ENCODE measurements around the gene ATAD3B. TPM values are rescaled to one million over a fixed set of nuclear protein-coding genes. Genes with fewer than 3 reads are reported as not detected.
A peak's percentile ranks its signal among the peaks of the same experiment; 100 is the strongest.

The ATAD3B gene
- total RNA-seq, 1 experiment from 2014 or later = 63.6 TPM

DNA sequence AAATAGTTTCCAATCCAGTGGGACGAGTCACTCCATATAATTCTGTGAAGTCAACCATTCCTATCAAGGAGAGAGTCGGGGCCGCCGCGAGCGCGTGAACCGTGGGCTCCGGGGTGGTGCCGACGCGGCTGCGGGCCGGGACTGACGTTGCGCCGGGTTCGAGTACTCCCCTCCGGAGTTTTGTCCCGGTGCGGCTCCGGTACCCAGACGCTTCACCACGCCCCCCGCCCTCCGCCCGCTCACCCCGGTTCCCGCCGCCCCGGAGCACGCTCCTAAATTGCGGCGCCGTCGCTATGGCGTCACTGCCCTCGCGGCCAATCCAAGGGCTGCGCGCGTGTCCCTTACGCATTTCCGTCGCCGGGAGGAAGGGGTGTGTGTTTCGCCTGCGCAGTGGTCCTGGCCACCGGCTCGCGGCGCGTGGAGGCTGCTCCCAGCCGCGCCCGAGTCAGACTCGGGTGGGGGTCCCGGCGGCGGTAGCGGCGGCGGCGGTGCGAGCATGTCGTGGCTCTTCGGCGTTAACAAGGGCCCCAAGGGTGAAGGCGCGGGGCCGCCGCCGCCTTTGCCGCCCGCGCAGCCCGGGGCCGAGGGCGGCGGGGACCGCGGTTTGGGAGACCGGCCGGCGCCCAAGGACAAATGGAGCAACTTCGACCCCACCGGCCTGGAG is at the start of gene ATAD3B (continued):
- TF ChIP-seq PREB (CRISPR knock-in tag; IDR thresholded peaks at IDR 0.05; ENCODE audit: borderline replicate concordance) (no peak), TP53 (CRISPR knock-in tag; IDR thresholded peaks at IDR 0.05) (no peak), ETV6 (CRISPR knock-in tag; IDR thresholded peaks at IDR 0.05) (peak; percentile 72; the same call in 1 of the 2 replicates), MYBL2 (CRISPR knock-in tag; IDR thresholded peaks at IDR 0.05) (no peak), ATF6 (CRISPR knock-in tag; IDR thresholded peaks at IDR 0.05) (no peak), KAT7 (CRISPR knock-in tag; IDR thresholded peaks at IDR 0.05; ENCODE audit: borderline replicate concordance) (no peak), ZNF281 (CRISPR knock-in tag; IDR thresholded peaks at IDR 0.05) (no peak)

GRCh38 chr1:1421907-1422464 is 49.6 kb upstream of the ATAD3B start:
- peaks cover 2% of the 10 kb centered on the region; the same call in 1 of the 2 replicates for H3K27me3 Mint-ChIP-seq (ENCODE audit: low read depth)
- ChIA-PET CTCF (interaction anchor here (1.2 kb wide), 1 partner anchor 20 kb away, joined by 4 read pairs; no protein-coding TSS in a partner anchor), POLR2A (no interaction called here)
- H3K4me1 Mint-ChIP-seq = peaks cover 40% of the 10 kb centered on the region
- H3K27ac Mint-ChIP-seq = peak overlapping the region; percentile 68
- DNase-seq (ENCODE audit: low spot score) = no peak
- no peak for ATAC-seq
- no peak overlapping the region for H3K4me3 Mint-ChIP-seq
- H3K9me3 Mint-ChIP-seq = no peaks in the 10 kb centered on the region
- no peaks in the 10 kb centered on the region for H3K36me3 Mint-ChIP-seq
- no peak for TF ChIP-seq TCF7 (CRISPR knock-in tag; IDR thresholded peaks at IDR 0.05; ENCODE audit: low read depth)
- TF ChIP-seq OVOL2 (CRISPR knock-in tag; IDR thresholded peaks at IDR 0.05; ENCODE audit: borderline replicate concordance) = no peak
- TF ChIP-seq, protein P1, sequence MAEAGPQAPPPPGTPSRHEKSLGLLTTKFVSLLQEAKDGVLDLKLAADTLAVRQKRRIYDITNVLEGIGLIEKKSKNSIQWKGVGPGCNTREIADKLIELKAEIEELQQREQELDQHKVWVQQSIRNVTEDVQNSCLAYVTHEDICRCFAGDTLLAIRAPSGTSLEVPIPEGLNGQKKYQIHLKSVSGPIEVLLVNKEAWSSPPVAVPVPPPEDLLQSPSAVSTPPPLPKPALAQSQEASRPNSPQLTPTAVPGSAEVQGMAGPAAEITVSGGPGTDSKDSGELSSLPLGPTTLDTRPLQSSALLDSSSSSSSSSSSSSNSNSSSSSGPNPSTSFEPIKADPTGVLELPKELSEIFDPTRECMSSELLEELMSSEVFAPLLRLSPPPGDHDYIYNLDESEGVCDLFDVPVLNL (CRISPR knock-in tag; IDR thresholded peaks at IDR 0.05; ENCODE audit: borderline replicate concordance, low read depth) = no peak
- no peak for TF ChIP-seq NR3C1 (CRISPR knock-in tag; conservative IDR thresholded peaks at IDR 0.05; ENCODE audit: low read depth)
- no peak for TF ChIP-seq ETV6 (CRISPR knock-in tag; IDR thresholded peaks at IDR 0.05)
- TF ChIP-seq USF1 (CRISPR knock-in tag; IDR thresholded peaks at IDR 0.05) = no peak
- TF ChIP-seq HMGA2 (CRISPR knock-in tag; IDR thresholded peaks at IDR 0.05) = no peak
- no peak for TF ChIP-seq ZNF671 (CRISPR knock-in tag; IDR thresholded peaks at IDR 0.05)
- TF ChIP-seq, protein P2, sequence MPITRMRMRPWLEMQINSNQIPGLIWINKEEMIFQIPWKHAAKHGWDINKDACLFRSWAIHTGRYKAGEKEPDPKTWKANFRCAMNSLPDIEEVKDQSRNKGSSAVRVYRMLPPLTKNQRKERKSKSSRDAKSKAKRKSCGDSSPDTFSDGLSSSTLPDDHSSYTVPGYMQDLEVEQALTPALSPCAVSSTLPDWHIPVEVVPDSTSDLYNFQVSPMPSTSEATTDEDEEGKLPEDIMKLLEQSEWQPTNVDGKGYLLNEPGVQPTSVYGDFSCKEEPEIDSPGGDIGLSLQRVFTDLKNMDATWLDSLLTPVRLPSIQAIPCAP (CRISPR knock-in tag; IDR thresholded peaks at IDR 0.05) = no peak
- no peak for TF ChIP-seq ZNF121 (CRISPR knock-in tag; IDR thresholded peaks at IDR 0.05)
- no peak for TF ChIP-seq ATF6 (CRISPR knock-in tag; IDR thresholded peaks at IDR 0.05)
- no peak for TF ChIP-seq RELA (CRISPR knock-in tag; IDR thresholded peaks at IDR 0.05; ENCODE audit: borderline replicate concordance)

Data from WTC11 (cell line).